Astrocyte of the spinal cord (primary cell): ENCODE data around the gene PITPNB.

Source experiments
- DNase-seq: peaks from one replicate; pipeline ENCODE4 v3.0.0; 2011; ENCODE audit warnings: low read depth, low spot score
- H3K4me3 ChIP-seq: 2 replicates; pipeline ENCODE4 v1.5.1; 2011; ENCODE audit warnings: low read depth, mild to moderate bottlenecking, low read length, moderate library complexity
- CTCF ChIP-seq: IDR thresholded peaks from 2 replicates; pipeline ENCODE4 v1.5.1; 2012; ENCODE audit warnings: low read depth, mild to moderate bottlenecking, low read length, inconsistent platforms
- in situ Hi-C: cut with HindIII; loops from 2 replicates; pipeline ENCODE4 v1.10.0; 2017; ENCODE audit warnings: low sequenced_read_pairs

Gene PITPNB

GRCh38 chr22:27883656-27884350 is 35.3 kb downstream of the PITPNB start:
- no peak overlapping the region for H3K4me3 ChIP-seq
- no peak for TF ChIP-seq CTCF
- in situ Hi-C loops, result no loop called here
- no peak for DNase-seq

- TF ChIP-seq CTCF, result no peak
- in situ Hi-C loops, result no loop called here
- no peak overlapping the region for H3K4me3 ChIP-seq
- no peak for DNase-seq
Measured at GRCh38 chr22:27882507-27883290, 36.4 kb downstream of the PITPNB start.

- peak; percentile 48 for DNase-seq
- in situ Hi-C loops, result no loop called here
- no peak overlapping the region for H3K4me3 ChIP-seq
- TF ChIP-seq CTCF, result no peak
Measured at GRCh38 chr22:27881421-27881820, 37.6 kb downstream of the PITPNB start.

- in situ Hi-C loops, result no loop called here
- TF ChIP-seq CTCF, result peak; percentile 71
- H3K4me3 ChIP-seq, result no peak overlapping the region
- peak; percentile 85 for DNase-seq
Measured at GRCh38 chr22:27880778-27881394, 38.2 kb downstream of the PITPNB start.

GRCh38 chr22:27879923-27880322 is 39.1 kb downstream of the PITPNB start:
- H3K4me3 ChIP-seq, result no peak overlapping the region
- in situ Hi-C loops, result no loop called here
- peak; percentile 71 for TF ChIP-seq CTCF
- peak; percentile 52 for DNase-seq

- TF ChIP-seq CTCF, result no peak
- DNase-seq, result no peak
- in situ Hi-C loops, result no loop called here
- H3K4me3 ChIP-seq, result no peak overlapping the region
Measured at GRCh38 chr22:27878541-27878940, 40.5 kb downstream of the PITPNB start.
